ENCODE measurements around the gene ST3GAL3. TPM values are rescaled to one million over a fixed set of nuclear protein-coding genes. Genes with fewer than 3 reads are reported as not detected.

ST3GAL3 gene
- total RNA-seq, 1 donor from 2014 or later, result 14.9 TPM

GRCh38 chr1:43688109-43688387 is 19.3 kb upstream of the ST3GAL3 start:
- Mint-ChIP-seq H3K27me3 (ENCODE audit: unreplicated experiment) (peaks cover 6% of the 10 kb centered on the region), H3K27ac (ENCODE audit: unreplicated experiment) (no peak overlapping the region), H3K9me3 (ENCODE audit: unreplicated experiment) (no peaks in the 10 kb centered on the region), H3K36me3 (ENCODE audit: low read depth, unreplicated experiment) (peaks cover 72% of the 10 kb centered on the region), H3K4me1 (ENCODE audit: unreplicated experiment) (no peaks in the 10 kb centered on the region), H3K4me3 (ENCODE audit: unreplicated experiment) (peak overlapping the region; percentile 58)
- TF ChIP-seq CTCF (IDR thresholded peaks at IDR 0.05; ENCODE audit: unreplicated experiment), result no peak
- DNase-seq (ENCODE audit: low spot score), result no peak

GRCh38 chr1:43688594-43689000 is 18.7 kb upstream of the ST3GAL3 start:
- Mint-ChIP-seq H3K27me3 (ENCODE audit: unreplicated experiment) (peaks cover 6% of the 10 kb centered on the region), H3K27ac (ENCODE audit: unreplicated experiment) (no peak overlapping the region)
- no peak for DNase-seq (ENCODE audit: low spot score)

GRCh38 chr1:43689289-43689688 is 18.0 kb upstream of the ST3GAL3 start:
- DNase-seq (ENCODE audit: low spot score), result no peak
- H3K27me3 Mint-ChIP-seq (ENCODE audit: unreplicated experiment), result peaks cover 6% of the 10 kb centered on the region
- peaks cover 73% of the 10 kb centered on the region for H3K36me3 Mint-ChIP-seq (ENCODE audit: low read depth, unreplicated experiment)
- no peaks in the 10 kb centered on the region for H3K4me1 Mint-ChIP-seq (ENCODE audit: unreplicated experiment)
- H3K27ac Mint-ChIP-seq (ENCODE audit: unreplicated experiment), result no peak overlapping the region
- no peak overlapping the region for H3K4me3 Mint-ChIP-seq (ENCODE audit: unreplicated experiment)
- no peaks in the 10 kb centered on the region for H3K9me3 Mint-ChIP-seq (ENCODE audit: unreplicated experiment)
- TF ChIP-seq CTCF (IDR thresholded peaks at IDR 0.05; ENCODE audit: unreplicated experiment), result no peak

More at GRCh38 chr1:43688594-43689000, 18.7 kb upstream of the ST3GAL3 start:
- Mint-ChIP-seq H3K36me3 (ENCODE audit: low read depth, unreplicated experiment) (peaks cover 75% of the 10 kb centered on the region), H3K4me1 (ENCODE audit: unreplicated experiment) (no peaks in the 10 kb centered on the region), H3K4me3 (ENCODE audit: unreplicated experiment) (peak overlapping the region; percentile 58), H3K9me3 (ENCODE audit: unreplicated experiment) (no peaks in the 10 kb centered on the region)
- no peak for TF ChIP-seq CTCF (IDR thresholded peaks at IDR 0.05; ENCODE audit: unreplicated experiment)

GRCh38 chr1:43691871-43692815 is 15.2 kb upstream of the ST3GAL3 start:
- TF ChIP-seq CTCF (IDR thresholded peaks at IDR 0.05; ENCODE audit: unreplicated experiment), result no peak
- Mint-ChIP-seq H3K36me3 (ENCODE audit: low read depth, unreplicated experiment) (peaks cover 51% of the 10 kb centered on the region), H3K4me3 (ENCODE audit: unreplicated experiment) (peak overlapping the region; percentile 27), H3K27ac (ENCODE audit: unreplicated experiment) (no peak overlapping the region), H3K27me3 (ENCODE audit: unreplicated experiment) (peaks cover 5% of the 10 kb centered on the region), H3K4me1 (ENCODE audit: unreplicated experiment) (no peaks in the 10 kb centered on the region), H3K9me3 (ENCODE audit: unreplicated experiment) (no peaks in the 10 kb centered on the region)
- DNase-seq (ENCODE audit: low spot score), result no peak

GRCh38 chr1:43693371-43693770 is 14.0 kb upstream of the ST3GAL3 start:
- DNase-seq (ENCODE audit: low spot score), result no peak
- Mint-ChIP-seq H3K4me1 (ENCODE audit: unreplicated experiment) (no peaks in the 10 kb centered on the region), H3K27me3 (ENCODE audit: unreplicated experiment) (peaks cover 5% of the 10 kb centered on the region), H3K36me3 (ENCODE audit: low read depth, unreplicated experiment) (peaks cover 40% of the 10 kb centered on the region), H3K4me3 (ENCODE audit: unreplicated experiment) (no peak overlapping the region), H3K27ac (ENCODE audit: unreplicated experiment) (no peak overlapping the region), H3K9me3 (ENCODE audit: unreplicated experiment) (no peaks in the 10 kb centered on the region)
- no peak for TF ChIP-seq CTCF (IDR thresholded peaks at IDR 0.05; ENCODE audit: unreplicated experiment)

Measured in endothelial cell (in vitro differentiated cells).